PC-3 (cell line): ENCODE results near the gene GCGR. TPM values are rescaled to one million over a fixed set of nuclear protein-coding genes. Genes with fewer than 3 reads are reported as not detected.

ENCODE experiments used
- ATAC-seq: fragments of 200-7000 bp; cut with Tn5 transposase; 2 replicates; pipeline ENCODE4 v1.9.1; 2020; ENCODE audit warnings: mild to moderate bottlenecking, moderate library complexity
- BruUV-seq: library from RNA; stranded (reverse); fragments of 400-500 nt; replicated peaks from 2 replicates; lab custom pipeline; 2021; lab: Mats Ljungman, UMichigan
- CTCF ChIA-PET: fragments of 300-600 bp; sonication (Branson Sonifier 250); formaldehyde crosslinking; loops from one replicate; lab custom pipeline; 2022; ENCODE audit warnings: antibody characterized with exemption; lab: Charles Lee
- POLR2A ChIA-PET: fragments of 300-600 bp; sonication (Branson Sonifier 250); formaldehyde crosslinking; loops from one replicate; lab custom pipeline; 2022; ENCODE audit warnings: antibody characterized with exemption; ENCODE audit not compliant: unreplicated experiment; lab: Charles Lee
- DNase-seq: peaks from one replicate; pipeline ENCODE4 v3.0.0-alpha.2; 2015
- H2AFZ ChIP-seq: fragments of 300-600 bp; sonication (generic); 2 replicates; pipeline ENCODE4 v1.6.0; 2016; ENCODE audit warnings: antibody characterized with exemption, low read length
- H3F3A ChIP-seq: fragments of 300-600 bp; sonication (generic); one replicate; pipeline ENCODE4 v1.6.0; 2017; ENCODE audit warnings: antibody characterized with exemption, low read length, control low read depth, mild to moderate bottlenecking; ENCODE audit not compliant: unreplicated experiment
- H3K27ac ChIP-seq: fragments of 300-600 bp; sonication (generic); 2 replicates; pipeline ENCODE4 v1.5.1; 2016; ENCODE audit warnings: mild to moderate bottlenecking, low read length
- H3K27me3 ChIP-seq: fragments of 300-600 bp; sonication (generic); 2 replicates; pipeline ENCODE4 v1.6.1; 2016; ENCODE audit warnings: low read length, mixed read lengths
- H3K36me3 ChIP-seq: fragments of 300-600 bp; sonication (generic); 2 replicates; pipeline ENCODE4 v1.6.1; 2016; ENCODE audit warnings: low read depth, mixed run types, low read length, mixed read lengths
- H3K4me1 ChIP-seq: fragments of 300-600 bp; sonication (generic); 2 replicates; pipeline ENCODE4 v1.5.1; 2016; ENCODE audit warnings: low read length; ENCODE audit not compliant: insufficient read depth
- H3K4me2 ChIP-seq: fragments of 300-600 bp; sonication (generic); 2 replicates; pipeline ENCODE4 v1.6.0; 2016; ENCODE audit warnings: low read length
- H3K4me3 ChIP-seq: fragments of 300-600 bp; sonication (generic); 2 replicates; pipeline ENCODE4 v1.5.1; 2016; ENCODE audit warnings: mild to moderate bottlenecking, low read length, mixed read lengths
- H3K79me2 ChIP-seq: fragments of 300-600 bp; sonication (generic); 2 replicates; pipeline ENCODE4 v1.6.1; 2017; ENCODE audit warnings: low read length, mixed read lengths
- H3K9ac ChIP-seq: fragments of 300-600 bp; sonication (generic); 2 replicates; pipeline ENCODE4 v1.6.0; 2016; ENCODE audit warnings: mild to moderate bottlenecking, low read length
- H3K9me2 ChIP-seq: fragments of 300-600 bp; sonication (generic); replicated peaks from 2 replicates; pipeline ENCODE4 v1.6.1; 2016; ENCODE audit warnings: mixed run types, low read length, mixed read lengths
- H3K9me3 ChIP-seq: fragments of 300-600 bp; sonication (generic); 2 replicates; pipeline ENCODE4 v1.6.1; 2016; ENCODE audit warnings: low read length, mixed read lengths
- H4K20me1 ChIP-seq: fragments of 300-600 bp; sonication (generic); 2 replicates; pipeline ENCODE4 v1.6.1; 2016; ENCODE audit warnings: low read length, mixed read lengths
- CTCF ChIP-seq: fragments of 300-600 bp; sonication (generic); conservative IDR thresholded peaks from 2 replicates; pipeline ENCODE4 v1.5.1; 2017; ENCODE audit warnings: antibody characterized with exemption, low read depth, mild to moderate bottlenecking, low read length
- EZH2 ChIP-seq: fragments of 300-600 bp; sonication (generic); IDR thresholded peaks from one replicate; pipeline ENCODE4 v1.6.1; 2017; ENCODE audit warnings: antibody characterized with exemption, mild to moderate bottlenecking, low read length; ENCODE audit not compliant: unreplicated experiment
- EZH2phosphoT487 ChIP-seq: fragments of 300-600 bp; sonication (generic); IDR thresholded peaks from 2 replicates; pipeline ENCODE4 v1.6.1; 2018; ENCODE audit warnings: mild to moderate bottlenecking, antibody characterized with exemption, low read length, borderline replicate concordance
- intact Hi-C: fragments of 100-400 bp; cut with micrococcal nuclease; formaldehyde crosslinking; loops from 2 replicates; pipeline ENCODE4 v1.9.0; 2023
- total RNA-seq: library from RNA; depleted of rRNA; stranded (reverse); fragments of >200 nt; gene quantifications from 2 replicates; pipeline ENCODE4 v1.2.3, GENCODE V29; 2014

GCGR gene
- total RNA-seq, 1 experiment from 2014 or later = 0.11 TPM

DNA sequence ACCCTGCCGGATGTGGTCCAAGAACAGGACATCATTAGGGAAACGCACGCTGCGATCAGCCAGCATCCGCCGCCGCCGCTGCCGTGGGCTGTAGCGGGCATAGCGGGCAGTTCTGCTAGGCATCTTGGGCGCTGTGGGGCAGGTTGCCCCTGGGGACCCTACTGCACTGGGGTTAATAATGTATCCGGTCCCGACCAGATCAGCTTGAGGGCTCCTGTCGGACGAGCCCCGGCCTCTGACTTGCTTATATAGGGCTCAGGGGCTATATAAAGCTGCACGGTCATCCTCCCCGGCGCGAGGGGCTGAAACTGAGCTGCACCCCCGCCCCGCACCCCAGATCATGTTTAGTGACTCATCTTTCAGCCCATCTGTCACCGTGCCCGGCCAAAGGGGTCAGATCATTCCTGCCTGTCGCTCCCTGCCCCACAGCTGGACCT lies 30.9 kb downstream of the GCGR start, which contains the start of gene PPP1R27:
Gene PPP1R27, minus strand, starts transcription at position 220 of the 437 bp plus-strand sequence. Its CDS starts 97 bp downstream, at position 123.
- BruUV-seq = no TSS peak
- H3K4me1 ChIP-seq = peaks cover 21% of the 10 kb centered on the region
- peak within 1 kb of the TSS; percentile 98 for H3K9ac ChIP-seq
- H3K27me3 ChIP-seq = no peaks in the 10 kb centered on the region
- peak within 1 kb of the TSS; percentile 83 for H3K4me3 ChIP-seq
- DNase-seq (no peak), ATAC-seq (no peak)
- no peaks in the 10 kb centered on the region for H3K36me3 ChIP-seq
- H3K9me2 ChIP-seq = no peaks in the 10 kb centered on the region
- H4K20me1 ChIP-seq = no peaks in the 10 kb centered on the region
- ChIA-PET POLR2A (no interaction called here), CTCF (no interaction called here)
- H2AFZ ChIP-seq = no peak within 1 kb of the TSS
- H3K79me2 ChIP-seq = peaks cover 19% of the 10 kb centered on the region; the same call in 1 of the 2 replicates
- TF ChIP-seq CTCF (no peak), EZH2phosphoT487 (no peak), EZH2 (no peak)
- H3F3A ChIP-seq = no peaks in the 10 kb centered on the region
- H3K27ac ChIP-seq = no peak within 1 kb of the TSS
- H3K4me2 ChIP-seq = peak within 1 kb of the TSS; percentile 97
- intact Hi-C loops = no loop called here
- no peaks in the 10 kb centered on the region for H3K9me3 ChIP-seq

DNA sequence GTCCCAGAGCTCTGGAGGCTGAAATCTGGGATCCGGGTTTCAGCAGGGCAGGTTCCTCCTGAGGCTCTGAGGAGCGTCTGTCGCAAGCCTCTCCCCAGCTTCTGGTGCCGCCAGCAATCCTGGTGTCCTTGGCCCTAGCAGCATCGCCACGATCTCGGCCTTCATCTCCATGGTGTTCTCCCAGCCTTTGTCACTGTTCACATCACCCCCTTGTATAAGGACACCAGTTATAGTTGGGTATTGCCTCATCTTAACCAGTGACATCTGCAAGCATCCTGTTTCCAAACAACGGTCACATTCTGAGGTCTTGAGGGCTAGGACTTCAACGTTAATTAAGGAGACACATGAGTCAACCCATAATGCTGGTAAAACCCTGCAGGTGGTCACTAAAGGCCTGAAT lies 33.7 kb downstream of the GCGR start:
- no TSS peak for BruUV-seq
- TF ChIP-seq EZH2phosphoT487 (no peak), CTCF (no peak), EZH2 (no peak)
- Histone ChIP-seq H3K4me2 (no peak overlapping the region), H3K9ac (no peak overlapping the region), H3K36me3 (no peaks in the 10 kb centered on the region), H3K9me2 (no peaks in the 10 kb centered on the region), H4K20me1 (no peaks in the 10 kb centered on the region), H3K9me3 (no peaks in the 10 kb centered on the region), H2AFZ (no peak overlapping the region), H3K4me3 (no peak overlapping the region), H3K79me2 (peaks cover 8% of the 10 kb centered on the region; the same call in 1 of the 2 replicates), H3F3A (no peaks in the 10 kb centered on the region), H3K27me3 (no peaks in the 10 kb centered on the region), H3K4me1 (peaks cover 11% of the 10 kb centered on the region), H3K27ac (no peak overlapping the region)
- no peak for ATAC-seq
- no peak for DNase-seq
- intact Hi-C loops = no loop called here
- ChIA-PET POLR2A (no interaction called here), CTCF (no interaction called here)

- Histone ChIP-seq H3K36me3 (peaks cover 9% of the 10 kb centered on the region; the same call in 1 of the 2 replicates), H3K4me2 (no peak overlapping the region), H3K4me1 (peaks cover 5% of the 10 kb centered on the region), H3K9me2 (no peaks in the 10 kb centered on the region), H3K4me3 (no peak overlapping the region), H3K9me3 (no peaks in the 10 kb centered on the region), H3K27ac (no peak overlapping the region), H3F3A (no peaks in the 10 kb centered on the region), H4K20me1 (no peaks in the 10 kb centered on the region), H3K9ac (no peak overlapping the region), H2AFZ (no peak overlapping the region), H3K27me3 (no peaks in the 10 kb centered on the region), H3K79me2 (peaks cover 1% of the 10 kb centered on the region; the same call in 1 of the 2 replicates)
- intact Hi-C loops = no loop called here
- POLR2A ChIA-PET = no interaction called here
- CTCF ChIA-PET = interaction anchor here (0.5 kb wide), 1 partner anchor 130 kb away, joined by 4 read pairs; no protein-coding TSS in a partner anchor
- ATAC-seq (no peak), DNase-seq (no peak)
- BruUV-seq = no TSS peak
- TF ChIP-seq EZH2phosphoT487 (no peak), CTCF (no peak), EZH2 (no peak)
Measured at GRCh38 chr17:81838753-81839255, 34.9 kb downstream of the GCGR start.
